ENCODE data around the gene JPT2. TPM values are rescaled to one million over a fixed set of nuclear protein-coding genes. Genes with fewer than 3 reads are reported as not detected.

JPT2 gene
- total and polyA plus RNA-seq, 10 of the 15 experiments (the other 5 are each of a cell fraction or from before 2014, with no cell fraction given) = 11.7 to 78.4 (median 48.4) TPM

DNA sequence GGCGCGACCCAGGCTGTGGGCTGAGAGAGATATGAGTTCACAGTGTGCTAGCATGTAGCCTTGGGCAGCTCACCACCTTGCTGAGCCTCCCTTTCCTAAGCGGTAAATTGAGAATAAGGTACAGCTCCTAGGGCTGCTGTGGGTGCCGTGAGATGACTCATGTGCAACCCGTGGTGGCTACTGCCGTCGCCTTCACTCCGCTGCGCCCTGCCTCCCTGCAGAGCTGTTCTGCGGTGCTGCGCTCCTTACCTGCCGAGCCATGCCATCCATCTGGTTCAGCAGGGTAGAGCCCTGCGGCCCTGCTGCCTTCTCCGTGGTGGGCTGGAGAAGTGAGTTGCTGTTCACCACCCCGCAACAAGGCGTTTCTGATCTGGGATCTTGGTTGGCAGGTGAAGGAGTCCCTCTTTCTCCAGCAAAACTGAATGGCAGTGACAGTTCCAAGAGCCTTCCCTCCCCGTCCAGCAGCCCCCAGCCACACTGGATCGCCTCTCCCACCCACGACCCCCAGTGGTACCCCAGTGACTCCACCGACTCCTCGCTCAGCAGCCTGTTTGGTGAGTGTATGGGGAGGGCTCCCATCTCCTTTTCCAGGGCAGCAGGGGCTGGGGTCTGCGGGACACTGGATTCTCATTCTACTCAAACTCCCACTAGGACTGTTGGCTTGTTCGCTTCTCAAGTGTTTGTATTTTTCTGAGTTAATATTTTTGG lies 9.3 kb upstream of the JPT2 start (continued):
- TF ChIP-seq ZNF217 (IDR thresholded peaks at IDR 0.05) = no peak
- no peak for TF ChIP-seq MTA2 (IDR thresholded peaks at IDR 0.05; ENCODE audit: low read depth)
- no peak for TF ChIP-seq ZNF622 (IDR thresholded peaks at IDR 0.05)
- TF ChIP-seq, protein P1, sequence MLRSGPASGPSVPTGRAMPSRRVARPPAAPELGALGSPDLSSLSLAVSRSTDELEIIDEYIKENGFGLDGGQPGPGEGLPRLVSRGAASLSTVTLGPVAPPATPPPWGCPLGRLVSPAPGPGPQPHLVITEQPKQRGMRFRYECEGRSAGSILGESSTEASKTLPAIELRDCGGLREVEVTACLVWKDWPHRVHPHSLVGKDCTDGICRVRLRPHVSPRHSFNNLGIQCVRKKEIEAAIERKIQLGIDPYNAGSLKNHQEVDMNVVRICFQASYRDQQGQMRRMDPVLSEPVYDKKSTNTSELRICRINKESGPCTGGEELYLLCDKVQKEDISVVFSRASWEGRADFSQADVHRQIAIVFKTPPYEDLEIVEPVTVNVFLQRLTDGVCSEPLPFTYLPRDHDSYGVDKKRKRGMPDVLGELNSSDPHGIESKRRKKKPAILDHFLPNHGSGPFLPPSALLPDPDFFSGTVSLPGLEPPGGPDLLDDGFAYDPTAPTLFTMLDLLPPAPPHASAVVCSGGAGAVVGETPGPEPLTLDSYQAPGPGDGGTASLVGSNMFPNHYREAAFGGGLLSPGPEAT (IDR thresholded peaks at IDR 0.05; ENCODE audit: low read depth) = no peak
- TF ChIP-seq, protein P2, sequence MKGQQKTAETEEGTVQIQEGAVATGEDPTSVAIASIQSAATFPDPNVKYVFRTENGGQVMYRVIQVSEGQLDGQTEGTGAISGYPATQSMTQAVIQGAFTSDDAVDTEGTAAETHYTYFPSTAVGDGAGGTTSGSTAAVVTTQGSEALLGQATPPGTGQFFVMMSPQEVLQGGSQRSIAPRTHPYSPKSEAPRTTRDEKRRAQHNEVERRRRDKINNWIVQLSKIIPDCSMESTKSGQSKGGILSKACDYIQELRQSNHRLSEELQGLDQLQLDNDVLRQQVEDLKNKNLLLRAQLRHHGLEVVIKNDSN (IDR thresholded peaks at IDR 0.05; ENCODE audit: borderline replicate concordance, extremely low read length, insufficient read depth, low read depth, low read length) = no peak

DNA sequence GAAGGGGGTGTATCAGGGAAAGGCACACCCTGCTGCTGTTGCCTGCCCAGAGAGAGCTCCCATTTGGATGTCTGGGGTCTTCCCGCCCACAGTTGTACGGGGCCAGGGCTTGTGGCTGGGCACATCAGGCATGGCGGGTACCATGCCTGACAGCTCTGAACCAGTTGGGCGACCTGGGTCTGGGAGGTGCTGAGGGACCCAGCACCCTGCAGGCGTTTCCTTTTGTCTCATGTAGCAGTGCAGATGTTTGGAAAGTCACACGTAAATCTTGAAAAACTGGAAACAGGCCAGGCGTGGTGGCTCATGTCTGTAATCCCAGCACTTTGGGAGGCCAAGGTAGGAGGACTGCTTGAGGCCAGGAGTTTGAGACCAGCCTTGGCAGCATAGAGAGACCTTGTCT lies 8.4 kb upstream of the JPT2 start:
- H3K27me3 ChIP-seq (replicated peaks in 1 of 2; ENCODE audit: control insufficient read depth in 2 of 2, insufficient read depth in 2 of 2, low read length in 1 of 2) = no peaks in the 10 kb centered on the region
- H4K20me1 ChIP-seq (ENCODE audit: control insufficient read depth, insufficient read depth) = no peaks in the 10 kb centered on the region
- no peak overlapping the region for H2AFZ ChIP-seq (ENCODE audit: control insufficient read depth, low read depth, low read length)
- in situ Hi-C loops (cut with MboI) (no loop called here), intact Hi-C loops (cut with micrococcal nuclease; ENCODE audit: unreplicated experiment) (no loop called here)
- H3K4me3 ChIP-seq = no peak overlapping the region
- POLR2A ChIA-PET = no interaction called here
- peaks cover 8 to 35% of the 10 kb centered on the region in 2 experiments; a peak in 3 of 4 replicates for H3K36me3 ChIP-seq (ENCODE audit: control insufficient read depth in 2 of 2, insufficient read depth in 2 of 2, low read length in 1 of 2)
- no TSS peak for BruUV-seq (replicated peaks)
- no peak overlapping the region for H3K27ac ChIP-seq (ENCODE audit: control insufficient read depth, insufficient read depth)
- no peak overlapping the region for H3K4me2 ChIP-seq (ENCODE audit: control insufficient read depth, insufficient read depth)
- ATAC-seq (no peak), FAIRE-seq (no peak), DNase-seq (ENCODE audit: low read depth, low spot score) (no peak)
- no peaks in the 10 kb centered on the region for H3K9me3 ChIP-seq (replicated peaks; ENCODE audit: control insufficient read depth, insufficient read depth, low read length)
- no peaks in the 10 kb centered on the region for H3K79me2 ChIP-seq (ENCODE audit: control insufficient read depth, insufficient read depth, low read length)
- SMC1A ChIA-PET (ENCODE audit: uncharacterized antibody, unreplicated experiment) = no interaction called here
- no peaks in the 10 kb centered on the region for H3K4me1 ChIP-seq (ENCODE audit: control insufficient read depth, insufficient read depth, low read length)
- 87% methylated on average over 7 of the region's 7 CpGs for WGBS (ENCODE audit: insufficient coverage, insufficient replicate concordance, low lambda C conversion rate, missing lambda C conversion rate)
- RAD21 ChIA-PET (ENCODE audit: unreplicated experiment) = no interaction called here
- H3K9ac ChIP-seq (ENCODE audit: control insufficient read depth, insufficient read depth, low read length) = no peak overlapping the region
- CTCF ChIA-PET = no interaction called here
- TF ChIP-seq SRF (IDR thresholded peaks at IDR 0.05; ENCODE audit: low read depth in 2 of 2, low read length in 2 of 2) (no peak), EED (IDR thresholded peaks at IDR 0.05; ENCODE audit: low read depth) (no peak), YY1 (IDR thresholded peaks at IDR 0.05; ENCODE audit: low read depth, low read length) (no peak), POU2F2 (IDR thresholded peaks at IDR 0.05; ENCODE audit: borderline replicate concordance, low read depth, low read length) (no peak), TCF3 (IDR thresholded peaks at IDR 0.05; ENCODE audit: borderline replicate concordance, insufficient read depth, low read depth, low read length) (no peak), MYB (IDR thresholded peaks at IDR 0.05; ENCODE audit: borderline replicate concordance, low read depth, low read length) (no peak), MEF2A (IDR thresholded peaks at IDR 0.05; ENCODE audit: insufficient read depth, low read depth, low read length) (no peak), IKZF2 (IDR thresholded peaks at IDR 0.05) (no peak), BHLHE40 (IDR thresholded peaks at IDR 0.05; ENCODE audit: borderline replicate concordance in 1 of 2, low read depth in 2 of 2, low read length in 1 of 2) (no peak)
- TF ChIP-seq, protein P3, sequence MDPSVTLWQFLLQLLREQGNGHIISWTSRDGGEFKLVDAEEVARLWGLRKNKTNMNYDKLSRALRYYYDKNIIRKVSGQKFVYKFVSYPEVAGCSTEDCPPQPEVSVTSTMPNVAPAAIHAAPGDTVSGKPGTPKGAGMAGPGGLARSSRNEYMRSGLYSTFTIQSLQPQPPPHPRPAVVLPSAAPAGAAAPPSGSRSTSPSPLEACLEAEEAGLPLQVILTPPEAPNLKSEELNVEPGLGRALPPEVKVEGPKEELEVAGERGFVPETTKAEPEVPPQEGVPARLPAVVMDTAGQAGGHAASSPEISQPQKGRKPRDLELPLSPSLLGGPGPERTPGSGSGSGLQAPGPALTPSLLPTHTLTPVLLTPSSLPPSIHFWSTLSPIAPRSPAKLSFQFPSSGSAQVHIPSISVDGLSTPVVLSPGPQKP (IDR thresholded peaks at IDR 0.05; ENCODE audit: low read depth, low read length) = no peak
- TF ChIP-seq, protein P4, sequence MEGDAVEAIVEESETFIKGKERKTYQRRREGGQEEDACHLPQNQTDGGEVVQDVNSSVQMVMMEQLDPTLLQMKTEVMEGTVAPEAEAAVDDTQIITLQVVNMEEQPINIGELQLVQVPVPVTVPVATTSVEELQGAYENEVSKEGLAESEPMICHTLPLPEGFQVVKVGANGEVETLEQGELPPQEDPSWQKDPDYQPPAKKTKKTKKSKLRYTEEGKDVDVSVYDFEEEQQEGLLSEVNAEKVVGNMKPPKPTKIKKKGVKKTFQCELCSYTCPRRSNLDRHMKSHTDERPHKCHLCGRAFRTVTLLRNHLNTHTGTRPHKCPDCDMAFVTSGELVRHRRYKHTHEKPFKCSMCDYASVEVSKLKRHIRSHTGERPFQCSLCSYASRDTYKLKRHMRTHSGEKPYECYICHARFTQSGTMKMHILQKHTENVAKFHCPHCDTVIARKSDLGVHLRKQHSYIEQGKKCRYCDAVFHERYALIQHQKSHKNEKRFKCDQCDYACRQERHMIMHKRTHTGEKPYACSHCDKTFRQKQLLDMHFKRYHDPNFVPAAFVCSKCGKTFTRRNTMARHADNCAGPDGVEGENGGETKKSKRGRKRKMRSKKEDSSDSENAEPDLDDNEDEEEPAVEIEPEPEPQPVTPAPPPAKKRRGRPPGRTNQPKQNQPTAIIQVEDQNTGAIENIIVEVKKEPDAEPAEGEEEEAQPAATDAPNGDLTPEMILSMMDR (IDR thresholded peaks at IDR 0.05 in 2 of 3, conservative IDR thresholded peaks at IDR 0.05 in 1 of 3; ENCODE audit: control insufficient read depth in 2 of 3, extremely low read depth in 1 of 3, insufficient read depth in 1 of 3, low read depth in 3 of 3, low read length in 3 of 3) = no peak
